Astrocyte (in vitro differentiated cells and primary cell): ENCODE measurements around the gene CTNNA2.

Source experiments
- EZH2 ChIP-seq: IDR thresholded peaks from 2 replicates; pipeline ENCODE4 v1.6.1; 2012; ENCODE audit warnings: mild to moderate bottlenecking, low read length, inconsistent platforms; ENCODE audit not compliant: insufficient read depth
- TF ChIP-seq, protein P1 (sequence below): IDR thresholded peaks from 2 replicates; pipeline ENCODE4 v1.5.1; 2011; ENCODE audit warnings: low read depth, mild to moderate bottlenecking, inconsistent platforms, low read length, moderate library complexity; ENCODE audit not compliant: insufficient read depth

GRCh38 chr2:80071941-80072340 is 559.1 kb downstream of the CTNNA2 start:
- TF ChIP-seq, protein P1, sequence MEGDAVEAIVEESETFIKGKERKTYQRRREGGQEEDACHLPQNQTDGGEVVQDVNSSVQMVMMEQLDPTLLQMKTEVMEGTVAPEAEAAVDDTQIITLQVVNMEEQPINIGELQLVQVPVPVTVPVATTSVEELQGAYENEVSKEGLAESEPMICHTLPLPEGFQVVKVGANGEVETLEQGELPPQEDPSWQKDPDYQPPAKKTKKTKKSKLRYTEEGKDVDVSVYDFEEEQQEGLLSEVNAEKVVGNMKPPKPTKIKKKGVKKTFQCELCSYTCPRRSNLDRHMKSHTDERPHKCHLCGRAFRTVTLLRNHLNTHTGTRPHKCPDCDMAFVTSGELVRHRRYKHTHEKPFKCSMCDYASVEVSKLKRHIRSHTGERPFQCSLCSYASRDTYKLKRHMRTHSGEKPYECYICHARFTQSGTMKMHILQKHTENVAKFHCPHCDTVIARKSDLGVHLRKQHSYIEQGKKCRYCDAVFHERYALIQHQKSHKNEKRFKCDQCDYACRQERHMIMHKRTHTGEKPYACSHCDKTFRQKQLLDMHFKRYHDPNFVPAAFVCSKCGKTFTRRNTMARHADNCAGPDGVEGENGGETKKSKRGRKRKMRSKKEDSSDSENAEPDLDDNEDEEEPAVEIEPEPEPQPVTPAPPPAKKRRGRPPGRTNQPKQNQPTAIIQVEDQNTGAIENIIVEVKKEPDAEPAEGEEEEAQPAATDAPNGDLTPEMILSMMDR: no peak
- TF ChIP-seq EZH2: no peak
